ENCODE measurements around the gene CLEC16A.
"Not testable (repeated sequence)": the region's sequence is repeated elsewhere in the genome, so short reads cannot be mapped to it uniquely, and the experiment has no call there.

Gene CLEC16A

GRCh38 chr16:10923650-10924214 lies 20.6 kb upstream of the CLEC16A start:
- DNase-seq: peak in 10 of 14 donors; percentile 26 to 73 (median 62)

DNA sequence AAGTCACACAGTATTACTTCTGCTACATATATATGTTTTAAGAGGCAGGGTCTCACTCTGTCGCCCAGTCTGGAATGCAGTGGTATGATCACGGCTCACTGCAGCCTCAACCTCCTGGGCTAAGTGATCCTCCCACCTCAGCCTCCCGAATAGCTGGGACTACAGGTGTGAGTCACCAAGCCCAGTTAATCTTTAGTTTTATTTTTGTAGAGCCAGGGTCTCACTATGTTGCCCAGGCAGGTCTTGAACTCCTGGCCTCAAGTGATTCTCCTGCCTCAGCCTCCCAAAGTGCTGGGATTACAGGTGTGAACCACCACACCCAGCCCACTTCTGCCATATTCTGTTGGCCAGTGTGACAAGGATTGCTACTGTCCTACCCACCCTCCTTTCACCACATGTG lies 19.1 kb upstream of the CLEC16A start:
- DNase-seq: not testable (repeated sequence)

- DNase-seq: no peak
These were observed 18.3 kb upstream of the CLEC16A start for GRCh38 chr16:10926094-10926493.

- no peak for DNase-seq
These were observed 17.5 kb upstream of the CLEC16A start for GRCh38 chr16:10926867-10927266.

GRCh38 chr16:10927497-10928112 lies 16.8 kb upstream of the CLEC16A start:
- DNase-seq: no peak

DNA sequence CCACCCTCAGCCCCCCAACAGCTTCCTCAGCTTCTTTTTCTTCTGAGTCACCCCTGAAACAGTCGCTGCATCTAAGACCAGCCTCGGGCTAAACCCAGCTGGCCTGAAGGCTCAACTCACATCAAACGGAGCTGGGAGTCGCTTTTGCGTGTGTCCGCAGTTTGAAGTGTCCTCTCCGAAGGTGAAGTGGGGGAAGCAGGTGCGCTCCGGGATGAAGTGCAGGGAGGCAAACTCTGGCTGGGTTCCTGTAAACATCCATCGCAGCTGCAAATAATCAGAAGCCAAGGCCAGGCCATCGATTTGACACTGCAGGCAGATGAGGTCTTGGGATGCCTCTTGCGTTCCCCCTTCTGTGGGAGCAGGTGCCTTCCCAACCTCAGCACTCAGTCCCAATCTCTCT lies 15.3 kb upstream of the CLEC16A start:
- DNase-seq: not testable (repeated sequence)

- peak in 2 of 14 donors; percentile 18 to 80 for DNase-seq
These were observed 14.3 kb upstream of the CLEC16A start for GRCh38 chr16:10929853-10930754.

DNA sequence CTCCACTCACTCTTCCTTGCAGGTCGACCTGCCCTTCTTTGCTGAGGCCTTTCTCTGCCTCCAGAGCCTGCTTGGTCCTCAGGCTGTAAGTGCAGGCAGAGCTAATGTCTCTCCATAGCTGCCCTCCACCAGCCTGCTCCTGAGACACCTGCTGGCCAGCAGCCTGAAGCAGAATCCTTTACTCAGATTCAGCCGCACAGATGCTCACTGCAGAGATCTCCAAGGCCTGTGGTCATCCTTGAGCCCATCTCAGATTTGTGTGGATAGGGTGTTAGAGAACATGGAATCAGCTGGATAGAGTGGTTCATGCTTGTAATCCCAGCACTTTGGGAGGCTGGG lies 13.6 kb upstream of the CLEC16A start:
- DNase-seq: no peak

DNA sequence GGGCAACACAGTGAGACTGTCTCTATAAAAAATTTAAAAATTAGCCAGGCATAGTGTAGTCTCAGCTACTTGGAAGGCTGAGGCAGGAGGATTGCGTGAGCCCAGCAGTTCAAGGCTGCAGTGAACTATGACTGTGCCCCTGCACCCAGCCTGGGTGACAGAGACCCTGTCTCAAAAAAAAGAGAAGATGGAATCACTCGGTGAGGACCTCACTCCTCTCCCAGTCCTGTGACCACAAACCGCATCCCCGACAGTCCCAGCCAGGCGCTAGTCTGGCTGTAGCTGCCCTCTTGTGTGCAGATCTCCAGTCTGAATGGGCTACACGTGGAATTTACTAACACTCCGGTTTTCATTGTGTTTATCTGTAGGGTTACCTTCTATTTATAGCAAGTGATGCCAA lies 13.2 kb upstream of the CLEC16A start:
- DNase-seq: no peak

DNA sequence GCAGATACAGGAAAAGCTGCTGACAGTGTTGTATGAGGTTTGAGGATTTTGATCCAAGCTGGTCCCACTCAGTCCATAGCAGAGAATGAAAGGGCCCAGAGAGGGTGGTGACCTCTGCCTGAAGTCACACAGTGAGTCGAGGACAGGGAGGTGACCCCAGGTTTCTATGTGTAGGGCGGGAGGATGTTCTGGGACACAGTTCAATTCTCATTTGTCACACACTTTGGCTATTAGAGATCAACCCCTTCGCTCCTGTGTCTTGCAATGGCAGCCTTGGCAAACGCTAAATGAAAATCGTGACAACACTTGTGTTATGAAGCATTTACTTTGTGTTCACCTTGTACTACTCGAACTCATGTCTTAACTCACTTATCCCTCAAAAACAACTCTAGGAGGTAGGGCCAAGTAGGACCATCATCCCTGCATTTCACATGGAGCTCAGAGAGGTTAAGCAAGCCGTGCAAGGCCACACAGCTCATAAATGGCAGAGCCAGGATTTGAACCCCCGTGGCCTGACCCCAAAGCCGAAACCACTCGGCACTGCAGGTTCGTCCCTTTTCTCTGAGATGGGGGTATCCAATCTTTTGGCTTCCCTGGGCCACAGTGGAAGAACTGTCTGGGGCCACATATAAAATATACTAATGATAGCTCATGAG lies 12.3 kb upstream of the CLEC16A start:
- no peak for DNase-seq

- DNase-seq: no peak
These were observed 11.2 kb upstream of the CLEC16A start for GRCh38 chr16:10932959-10933710.

- DNase-seq: no peak
These were observed 10.5 kb upstream of the CLEC16A start for GRCh38 chr16:10933865-10934264.

- DNase-seq: no peak
These were observed 9.8 kb upstream of the CLEC16A start for GRCh38 chr16:10934325-10935107.

DNA sequence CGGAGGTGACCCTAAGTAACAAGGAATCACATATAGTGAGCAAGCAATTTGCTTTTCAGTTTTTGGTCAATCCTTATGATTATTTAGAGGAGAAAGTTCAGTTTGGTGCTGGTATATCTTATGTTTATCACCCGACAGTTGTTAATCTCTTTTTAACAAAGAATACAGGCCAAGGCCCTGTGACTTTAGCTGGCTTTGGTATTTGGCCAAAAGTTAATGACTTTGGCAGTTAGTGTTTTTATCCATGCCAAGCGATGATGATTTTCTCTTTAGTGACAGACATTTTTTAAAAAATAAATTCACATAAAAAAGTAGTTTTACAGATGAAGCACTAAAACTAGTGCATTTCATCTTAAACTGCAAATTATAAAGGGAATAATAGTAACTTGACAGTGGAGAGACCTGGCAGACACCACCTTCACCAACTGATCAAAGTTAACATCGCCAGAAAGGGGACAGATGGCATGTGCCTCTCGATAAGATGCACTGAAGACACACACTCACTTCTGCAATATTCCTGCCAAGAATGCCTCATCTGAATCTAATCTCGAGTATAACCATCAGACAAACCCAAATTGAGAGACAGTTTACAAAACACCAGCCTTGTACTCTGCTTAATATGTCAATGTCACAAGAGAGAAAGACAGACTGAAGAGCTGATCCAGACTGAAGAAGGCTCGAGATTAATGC lies 9.0 kb upstream of the CLEC16A start:
- peak in 1 of 14 donors; percentile 56 for DNase-seq

- DNase-seq: no peak
These were observed 7.9 kb upstream of the CLEC16A start for GRCh38 chr16:10936272-10936984.

DNA sequence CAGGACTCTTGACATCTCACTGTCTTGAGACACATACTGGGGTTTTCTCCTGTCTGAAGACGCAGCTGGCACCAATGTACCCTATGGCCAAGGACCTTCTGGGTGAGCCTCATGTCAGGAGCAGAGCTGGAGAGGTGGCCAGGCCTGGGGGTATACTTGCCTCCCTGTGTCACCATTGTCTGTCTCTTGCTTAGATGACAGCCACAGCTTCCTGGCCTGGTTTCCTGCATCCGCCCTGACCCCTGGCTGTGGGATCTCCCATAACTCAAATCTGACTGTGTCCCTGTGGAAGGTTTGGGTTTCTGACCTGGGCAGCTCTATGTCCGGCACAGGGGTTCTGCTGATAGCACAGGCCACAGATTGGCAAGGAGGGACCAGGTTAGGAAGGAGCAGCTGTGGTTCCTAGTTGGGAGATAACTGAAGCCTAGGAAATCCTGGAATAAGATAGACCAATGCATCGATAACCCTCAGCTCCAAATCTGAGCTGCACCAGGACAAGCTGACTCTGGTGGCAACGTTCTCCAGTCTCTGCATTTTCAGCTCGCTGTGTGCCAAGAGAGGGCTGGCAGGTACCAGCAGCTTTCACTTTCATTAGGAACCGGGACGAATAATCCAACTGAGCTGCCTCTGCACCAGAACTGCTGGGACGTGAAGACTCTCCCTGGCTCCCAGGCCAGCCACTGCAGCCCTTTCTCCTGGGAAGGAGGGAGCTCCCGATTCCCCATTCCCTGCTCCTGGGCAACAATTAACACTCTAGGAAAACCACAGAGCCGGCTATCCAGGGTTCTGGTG lies 7.1 kb upstream of the CLEC16A start:
- peak in 8 of 14 donors; percentile 13 to 39 (median 28) for DNase-seq

- no peak for DNase-seq
These were observed 6.0 kb upstream of the CLEC16A start for GRCh38 chr16:10938321-10938720.

GRCh38 chr16:10938796-10939648 lies 5.3 kb upstream of the CLEC16A start:
- DNase-seq: no peak
